Measurements from ENCODE around the gene SPAG8.

SPAG8 gene

GRCh38 chr9:35852876-35853865 lies 41.1 kb upstream of the SPAG8 start:
- Histone ChIP-seq H3K36me3 (ENCODE audit: insufficient read depth) (no peaks in the 10 kb centered on the region), H3K27me3 (ENCODE audit: insufficient read depth, low read depth) (no peaks in the 10 kb centered on the region), H3K4me1 (ENCODE audit: low read depth, poor library complexity, severe bottlenecking) (peaks cover 28% of the 10 kb centered on the region), H3K27ac (no peak overlapping the region), H3K4me3 (IDR thresholded peaks at IDR 0.05; ENCODE audit: insufficient read depth, low read depth, low read length) (no peak overlapping the region), H3K9ac (no peak overlapping the region), H2AFZ (ENCODE audit: low read depth) (no peak overlapping the region), H3K4me2 (no peak overlapping the region), H3K79me2 (ENCODE audit: insufficient read depth, low read depth) (no peaks in the 10 kb centered on the region), H4K20me1 (ENCODE audit: insufficient read depth) (no peaks in the 10 kb centered on the region)
- TF ChIP-seq CTCF (conservative IDR thresholded peaks at IDR 0.05; ENCODE audit: low read depth, low read length), result no peak

- H3K4me3 ChIP-seq (IDR thresholded peaks at IDR 0.05; ENCODE audit: insufficient read depth, low read depth, low read length), result no peak overlapping the region
- H3K27ac ChIP-seq, result no peak overlapping the region
- H4K20me1 ChIP-seq (ENCODE audit: insufficient read depth), result no peaks in the 10 kb centered on the region
- H3K79me2 ChIP-seq (ENCODE audit: insufficient read depth, low read depth), result no peaks in the 10 kb centered on the region
- no peak overlapping the region for H3K9ac ChIP-seq
- peaks cover 36% of the 10 kb centered on the region for H3K4me1 ChIP-seq (ENCODE audit: low read depth, poor library complexity, severe bottlenecking)
- TF ChIP-seq CTCF (conservative IDR thresholded peaks at IDR 0.05; ENCODE audit: low read depth, low read length), result no peak
- H3K27me3 ChIP-seq (ENCODE audit: insufficient read depth, low read depth), result no peaks in the 10 kb centered on the region
- no peak overlapping the region for H2AFZ ChIP-seq (ENCODE audit: low read depth)
- H3K4me2 ChIP-seq, result no peak overlapping the region
- no peaks in the 10 kb centered on the region for H3K36me3 ChIP-seq (ENCODE audit: insufficient read depth)
These were observed 40.3 kb upstream of the SPAG8 start for GRCh38 chr9:35852267-35852815.

- H3K36me3 ChIP-seq (ENCODE audit: insufficient read depth), result no peaks in the 10 kb centered on the region
- H3K9ac ChIP-seq, result peak overlapping the region; percentile 46
- no peaks in the 10 kb centered on the region for H3K79me2 ChIP-seq (ENCODE audit: insufficient read depth, low read depth)
- H3K27me3 ChIP-seq (ENCODE audit: insufficient read depth, low read depth), result no peaks in the 10 kb centered on the region
- peak overlapping the region; percentile 37; the same call in 1 of the 2 replicates for H2AFZ ChIP-seq (ENCODE audit: low read depth)
- H4K20me1 ChIP-seq (ENCODE audit: insufficient read depth), result no peaks in the 10 kb centered on the region
- no peak for TF ChIP-seq CTCF (conservative IDR thresholded peaks at IDR 0.05; ENCODE audit: low read depth, low read length)
- H3K27ac ChIP-seq, result peak overlapping the region; percentile 92
- H3K4me1 ChIP-seq (ENCODE audit: low read depth, poor library complexity, severe bottlenecking), result peaks cover 79% of the 10 kb centered on the region
- H3K4me3 ChIP-seq (IDR thresholded peaks at IDR 0.05; ENCODE audit: insufficient read depth, low read depth, low read length), result no peak overlapping the region
- peak overlapping the region; percentile 77 for H3K4me2 ChIP-seq
These were observed 35.9 kb upstream of the SPAG8 start for GRCh38 chr9:35847792-35848572.

Data from KMS-11 (cell line).